HG03442 (cell line): ENCODE results near the gene MED20.

Source experiments
- ATAC-seq: cut with Tn5 transposase; IDR thresholded peaks from one replicate; pipeline ENCODE4 v1.9.1; 2021; ENCODE audit warnings: mild to moderate bottlenecking, moderate library complexity; ENCODE audit not compliant: unreplicated experiment

MED20 gene

GRCh38 chr6:41941280-41942066, 20.5 kb upstream of the MED20 start, which contains the start of gene CCND3:
CCND3 (minus strand) TSS chr6:41941808; CDS start chr6:41941649, 159 bp downstream.
- ATAC-seq = peak; percentile 77

GRCh38 chr6:41940759-41941279, 19.9 kb upstream of the MED20 start:
- peak; percentile 7 for ATAC-seq

GRCh38 chr6:41939848-41940758, 19.2 kb upstream of the MED20 start:
- ATAC-seq = no peak

- no peak for ATAC-seq
Observed at GRCh38 chr6:41939176-41939847, 18.4 kb upstream of the MED20 start.

GRCh38 chr6:41938590-41939175, 17.7 kb upstream of the MED20 start:
- ATAC-seq = no peak

- no peak for ATAC-seq
Observed at GRCh38 chr6:41937861-41938574, 17.1 kb upstream of the MED20 start.

GRCh38 chr6:41937472-41937860, 16.5 kb upstream of the MED20 start:
- ATAC-seq = no peak

GRCh38 chr6:41936073-41936837, 15.3 kb upstream of the MED20 start:
- ATAC-seq = peak; percentile 50

GRCh38 chr6:41935685-41936072, 14.7 kb upstream of the MED20 start:
- ATAC-seq = no peak

GRCh38 chr6:41935193-41935574, 14.2 kb upstream of the MED20 start:
- no peak for ATAC-seq

- ATAC-seq = no peak
Observed at GRCh38 chr6:41934278-41935192, 13.6 kb upstream of the MED20 start.

- ATAC-seq = no peak
Observed at GRCh38 chr6:41932378-41932777, 11.4 kb upstream of the MED20 start.

- no peak for ATAC-seq
Observed at GRCh38 chr6:41931792-41932191, 10.9 kb upstream of the MED20 start.

GRCh38 chr6:41929924-41930323, 9.0 kb upstream of the MED20 start:
- no peak for ATAC-seq

- no peak for ATAC-seq
Observed at GRCh38 chr6:41927253-41927652, 6.3 kb upstream of the MED20 start.

GRCh38 chr6:41922154-41922553, 1.2 kb upstream of the MED20 start:
- ATAC-seq = no peak

- ATAC-seq = no peak
Observed at GRCh38 chr6:41921712-41921998, 716 bp upstream of the MED20 start.

- ATAC-seq = no peak
Observed at GRCh38 chr6:41917528-41917927, 3.4 kb downstream of the MED20 start.
